SU-DHL-6 (cell line): ENCODE measurements around the gene FARP2.

Experiments used
- H2AFZ ChIP-seq: fragments of 200-600 bp; sonication (generic); 2 replicates; pipeline ENCODE4 v1.6.1; 2014; ENCODE audit warnings: low read depth, mild to moderate bottlenecking, moderate library complexity, mixed read lengths, antibody characterized with exemption, low read length; ENCODE audit not compliant: severe bottlenecking
- H3F3A ChIP-seq: fragments of 200-600 bp; shearing (Covaris generic); 2 replicates; pipeline ENCODE4 v1.6.0; 2016; ENCODE audit warnings: antibody characterized with exemption, mild to moderate bottlenecking; ENCODE audit not compliant: insufficient read depth
- H3K27ac ChIP-seq: fragments of 200-600 bp; sonication (generic); 2 replicates; pipeline ENCODE4 v1.5.1; 2016; ENCODE audit warnings: low read depth, mild to moderate bottlenecking, low read length, moderate library complexity, mixed read lengths
- H3K27me3 ChIP-seq: fragments of 200-600 bp; sonication (generic), shearing (Covaris generic); 2 replicates; pipeline ENCODE4 v1.6.0; 2014; ENCODE audit warnings: mild to moderate bottlenecking, low read length
- H3K36me3 ChIP-seq: fragments of 200-600 bp; sonication (generic); 2 replicates; pipeline ENCODE4 v1.6.1; 2014; ENCODE audit warnings: mild to moderate bottlenecking, low read length, mixed read lengths
- H3K4me2 ChIP-seq: fragments of 300-600, 200-600 bp; shearing (Covaris generic), sonication (generic); 2 replicates; pipeline ENCODE4 v1.6.0; 2014; ENCODE audit warnings: low read length, low read depth, mild to moderate bottlenecking; ENCODE audit not compliant: poor library complexity, severe bottlenecking
- H3K4me3 ChIP-seq: fragments of 200-600 bp; sonication (generic); 2 replicates; pipeline ENCODE4 v1.5.1; 2014; ENCODE audit warnings: antibody characterized with exemption, low read length, mild to moderate bottlenecking, mixed read lengths; ENCODE audit not compliant: insufficient read depth, poor library complexity, severe bottlenecking
- H3K79me2 ChIP-seq: fragments of 200-600 bp; sonication (generic); 2 replicates; pipeline ENCODE4 v1.6.1; 2014; ENCODE audit warnings: mild to moderate bottlenecking, low read length, moderate library complexity; ENCODE audit not compliant: insufficient read depth
- H3K9ac ChIP-seq: fragments of 200-600 bp; sonication (generic); 2 replicates; pipeline ENCODE4 v1.7.0; 2014; ENCODE audit warnings: mild to moderate bottlenecking, low read length
- H3K9me2 ChIP-seq: fragments of 200-600 bp; sonication (generic); replicated peaks from 2 replicates; pipeline ENCODE4 v1.6.1; 2014; ENCODE audit warnings: low read length; ENCODE audit not compliant: insufficient read depth
- H3K9me3 ChIP-seq: fragments of 200-600 bp; sonication (generic); 2 replicates; pipeline ENCODE4 v1.6.1; 2014; ENCODE audit warnings: low read length, mixed read lengths; ENCODE audit not compliant: insufficient read depth
- H4K20me1 ChIP-seq: fragments of 200-600 bp; sonication (generic); 2 replicates; pipeline ENCODE4 v1.6.1; 2014; ENCODE audit warnings: low read depth, mild to moderate bottlenecking, antibody characterized with exemption, low read length, moderate library complexity, mixed read lengths
- CTCF ChIP-seq: fragments of 200-600 bp; sonication (generic); IDR thresholded peaks from one replicate; pipeline ENCODE4 v1.5.1; 2017; ENCODE audit warnings: antibody characterized with exemption, mild to moderate bottlenecking, low read length, moderate library complexity; ENCODE audit not compliant: insufficient read depth, poor library complexity, severe bottlenecking
- EZH2phosphoT487 ChIP-seq: fragments of 200-600 bp; sonication (generic), shearing (Covaris generic); conservative IDR thresholded peaks from 2 replicates; pipeline ENCODE4 v1.6.1; 2018; ENCODE audit warnings: mild to moderate bottlenecking, antibody characterized with exemption, low read length, moderate library complexity, mixed read lengths

Gene FARP2

GRCh38 chr2:241489733-241490680 lies 133.9 kb downstream of the FARP2 start:
- Histone ChIP-seq H3K27ac (no peak overlapping the region), H3K9me2 (no peaks in the 10 kb centered on the region), H3K27me3 (no peaks in the 10 kb centered on the region), H3F3A (no peaks in the 10 kb centered on the region), H3K4me2 (no peak overlapping the region), H2AFZ (no peak overlapping the region), H3K9ac (no peak overlapping the region), H3K4me3 (no peak overlapping the region), H4K20me1 (no peaks in the 10 kb centered on the region), H3K79me2 (no peaks in the 10 kb centered on the region), H3K9me3 (no peaks in the 10 kb centered on the region), H3K36me3 (no peaks in the 10 kb centered on the region)
- TF ChIP-seq CTCF = no peak
- TF ChIP-seq EZH2phosphoT487 = no peak

GRCh38 chr2:241490825-241491506 lies 134.9 kb downstream of the FARP2 start:
- Histone ChIP-seq H3K36me3 (no peaks in the 10 kb centered on the region), H3K9ac (no peak overlapping the region)

GRCh38 chr2:241491549-241492173 lies 135.6 kb downstream of the FARP2 start:
- H3K9me2 ChIP-seq = no peaks in the 10 kb centered on the region
- H3F3A ChIP-seq = no peaks in the 10 kb centered on the region
- H4K20me1 ChIP-seq = no peaks in the 10 kb centered on the region
- H2AFZ ChIP-seq = no peak overlapping the region
- no peaks in the 10 kb centered on the region for H3K36me3 ChIP-seq
- no peak overlapping the region for H3K9ac ChIP-seq
- no peak for TF ChIP-seq EZH2phosphoT487
- no peak for TF ChIP-seq CTCF
- H3K9me3 ChIP-seq = no peaks in the 10 kb centered on the region
- no peaks in the 10 kb centered on the region for H3K79me2 ChIP-seq
- H3K4me3 ChIP-seq = no peak overlapping the region
- H3K4me2 ChIP-seq = no peak overlapping the region
- no peaks in the 10 kb centered on the region for H3K27me3 ChIP-seq
- H3K27ac ChIP-seq = no peak overlapping the region

More at GRCh38 chr2:241490825-241491506, 134.9 kb downstream of the FARP2 start:
- H3K4me3 ChIP-seq = no peak overlapping the region
- H3K27me3 ChIP-seq = no peaks in the 10 kb centered on the region
- no peaks in the 10 kb centered on the region for H3F3A ChIP-seq
- no peaks in the 10 kb centered on the region for H4K20me1 ChIP-seq
- no peak overlapping the region for H3K4me2 ChIP-seq
- H2AFZ ChIP-seq = no peak overlapping the region
- TF ChIP-seq EZH2phosphoT487 = no peak
- TF ChIP-seq CTCF = no peak
- H3K9me3 ChIP-seq = no peaks in the 10 kb centered on the region
- H3K9me2 ChIP-seq = no peaks in the 10 kb centered on the region
- H3K79me2 ChIP-seq = no peaks in the 10 kb centered on the region
- H3K27ac ChIP-seq = no peak overlapping the region
